Effector memory CD8-positive, alpha-beta T cell (primary cell): Measurements from ENCODE around the gene PTPN1.

Experiments
- ATAC-seq: fragments of 150-1000 bp; cut with Tn5 transposase; replicated peaks from 2 replicates; pipeline ENCODE4 v1.10.0; 2021; ENCODE audit warnings: mild to moderate bottlenecking, moderate library complexity
- DNase-seq, 3 experiments: peaks; one replicate each; pipeline ENCODE4 v3.0.0; 2021
- H3K27ac Mint-ChIP-seq, 2 donors: one replicate each; pipeline ENCODE4 v1.8.0; 2022; ENCODE audit warnings: mild to moderate bottlenecking in 2 of 2, mixed read lengths in 2 of 2, moderate library complexity in 2 of 2
- H3K27me3 Mint-ChIP-seq, 2 donors: one replicate each; pipeline ENCODE4 v1.8.0; 2022; ENCODE audit warnings: mixed read lengths in 2 of 2
- H3K36me3 Mint-ChIP-seq: one replicate; pipeline ENCODE4 v1.8.0; 2022; ENCODE audit warnings: mild to moderate bottlenecking, moderate library complexity, mixed read lengths; ENCODE audit not compliant: insufficient read depth
- H3K4me1 Mint-ChIP-seq, 2 donors: one replicate each; pipeline ENCODE4 v1.8.0; 2022; ENCODE audit warnings: low read depth in 2 of 2, mixed read lengths in 2 of 2
- H3K4me3 Mint-ChIP-seq, 2 donors: one replicate each; pipeline ENCODE4 v1.8.0; 2022; ENCODE audit warnings: mild to moderate bottlenecking in 2 of 2, mixed read lengths in 2 of 2, moderate library complexity in 2 of 2
- H3K9me3 Mint-ChIP-seq, 2 donors: one replicate each; pipeline ENCODE4 v1.8.0; 2022; ENCODE audit warnings: mixed read lengths in 2 of 2
- total RNA-seq, 9 experiments: gene quantifications; one replicate each; lab custom pipeline; 2026; lab: John Stamatoyannopoulos, UW

PTPN1 gene
- total RNA-seq, result 118 to 215 (median 163) reads per million in 9 experiments

DNA sequence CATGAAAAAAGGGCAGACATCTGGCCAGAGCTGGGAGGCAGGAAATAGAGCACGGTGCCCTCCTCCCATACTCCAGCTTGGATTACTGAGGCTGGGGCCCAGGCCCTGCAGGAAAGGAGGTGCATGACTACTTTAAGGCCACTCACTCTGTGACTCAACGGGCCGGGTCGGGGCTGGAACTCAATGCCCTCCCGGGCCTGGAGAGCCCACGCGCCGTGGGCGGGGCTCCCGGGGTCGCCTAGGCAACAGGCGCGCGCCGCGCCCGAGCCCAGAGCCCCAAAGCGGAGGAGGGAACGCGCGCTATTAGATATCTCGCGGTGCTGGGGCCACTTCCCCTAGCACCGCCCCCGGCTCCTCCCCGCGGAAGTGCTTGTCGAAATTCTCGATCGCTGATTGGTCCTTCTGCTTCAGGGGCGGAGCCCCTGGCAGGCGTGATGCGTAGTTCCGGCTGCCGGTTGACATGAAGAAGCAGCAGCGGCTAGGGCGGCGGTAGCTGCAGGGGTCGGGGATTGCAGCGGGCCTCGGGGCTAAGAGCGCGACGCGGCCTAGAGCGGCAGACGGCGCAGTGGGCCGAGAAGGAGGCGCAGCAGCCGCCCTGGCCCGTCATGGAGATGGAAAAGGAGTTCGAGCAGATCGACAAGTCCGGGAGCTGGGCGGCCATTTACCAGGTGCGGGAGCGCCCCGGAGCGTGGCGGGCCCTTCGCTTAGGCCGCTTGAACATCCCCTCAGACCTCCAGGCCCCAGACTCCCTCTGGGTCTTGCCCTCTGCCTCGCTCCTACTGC is at the start of gene PTPN1:
Gene PTPN1, plus strand, starts transcription at position 461 of the 783 bp plus-strand sequence. Its CDS starts 145 bp downstream, at position 606.
- peak; percentile 93 for ATAC-seq
- Mint-ChIP-seq H3K27ac (peak within 1 kb of the TSS; percentile 98 to 100), H3K4me3 (peak within 1 kb of the TSS; percentile 97 to 99), H3K36me3 (peaks cover 22% of the 10 kb centered on the region), H3K9me3 (no peaks in the 10 kb centered on the region), H3K4me1 (peaks cover 32 to 43% of the 10 kb centered on the region in 2 donors), H3K27me3 (no peaks in the 10 kb centered on the region)
- peak; percentile 99 for DNase-seq

DNA sequence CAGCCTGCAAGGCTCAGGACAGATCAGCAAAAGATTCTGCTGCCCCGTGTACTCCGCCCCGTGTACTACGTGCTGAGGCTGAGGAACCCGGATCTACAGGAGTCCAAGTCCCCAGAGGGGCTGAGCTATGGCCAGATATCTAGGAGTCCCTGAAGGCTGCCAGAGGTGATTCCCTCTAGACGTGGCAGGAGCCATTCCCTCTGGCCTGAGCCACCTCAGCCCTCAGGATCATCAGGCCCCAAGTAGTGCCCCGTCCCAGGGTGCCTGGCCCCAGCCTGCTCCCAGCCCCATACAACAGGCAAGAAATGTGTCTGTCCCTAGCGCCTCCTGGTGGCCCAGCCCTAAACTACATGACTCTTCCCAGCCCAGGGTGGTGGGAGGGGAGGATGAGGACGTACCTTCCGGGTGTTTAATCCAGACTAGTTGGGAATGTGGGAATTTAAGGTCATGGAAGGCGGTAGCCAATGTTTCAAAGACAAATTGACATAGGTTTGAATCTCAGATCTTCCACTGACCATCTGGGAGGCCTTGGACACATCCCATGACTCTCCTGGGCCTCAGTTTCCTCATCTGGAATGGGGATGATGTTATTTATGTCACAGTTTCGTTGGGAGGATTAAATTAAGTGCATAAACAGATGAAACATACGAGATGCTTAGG is 49.4 kb upstream of the PTPN1 start:
- H3K27ac Mint-ChIP-seq, result no peak overlapping the region
- no peaks in the 10 kb centered on the region for H3K36me3 Mint-ChIP-seq
- no peak overlapping the region for H3K4me3 Mint-ChIP-seq
- no peaks in the 10 kb centered on the region for H3K9me3 Mint-ChIP-seq
- peak; percentile 80 to 86 (median 80) for DNase-seq
- peaks cover 6 to 7% of the 10 kb centered on the region in 2 donors for H3K4me1 Mint-ChIP-seq
- peaks cover 9 to 29% of the 10 kb centered on the region in 2 donors for H3K27me3 Mint-ChIP-seq
- ATAC-seq, result peak; percentile 90

DNA sequence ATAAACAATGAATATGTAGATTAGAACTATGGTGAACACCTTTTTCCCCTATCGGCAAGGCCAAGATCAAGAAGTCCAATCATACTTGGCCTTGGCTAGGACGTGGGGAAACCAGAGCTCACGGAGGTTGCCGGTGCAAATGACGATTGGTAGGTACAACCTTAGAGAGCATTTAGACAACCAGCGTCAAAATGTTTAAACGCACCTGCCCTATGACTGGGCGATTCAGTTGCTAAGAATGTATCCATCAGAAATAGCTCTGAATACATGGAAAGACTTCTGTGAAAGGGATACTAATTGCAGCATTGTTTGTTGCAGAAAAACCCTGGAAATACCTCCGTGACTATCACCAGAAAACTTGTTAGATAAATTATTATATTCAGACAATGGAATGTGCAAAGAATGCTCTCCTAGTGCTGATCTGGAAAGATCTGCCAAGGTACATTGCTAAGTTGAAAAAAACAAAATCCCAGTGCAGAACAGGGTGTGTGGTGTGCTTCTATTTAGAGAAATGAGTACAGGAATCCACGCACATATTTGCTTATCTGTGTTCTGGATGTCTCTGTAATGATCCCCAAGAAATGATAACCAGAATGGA is 48.0 kb upstream of the PTPN1 start:
- Mint-ChIP-seq H3K27me3 (peaks cover 9 to 15% of the 10 kb centered on the region in 2 donors), H3K9me3 (no peaks in the 10 kb centered on the region), H3K4me1 (peaks cover 6 to 7% of the 10 kb centered on the region in 2 donors), H3K4me3 (no peak overlapping the region), H3K36me3 (no peaks in the 10 kb centered on the region), H3K27ac (no peak overlapping the region)
- ATAC-seq, result no peak
- DNase-seq, result no peak

DNA sequence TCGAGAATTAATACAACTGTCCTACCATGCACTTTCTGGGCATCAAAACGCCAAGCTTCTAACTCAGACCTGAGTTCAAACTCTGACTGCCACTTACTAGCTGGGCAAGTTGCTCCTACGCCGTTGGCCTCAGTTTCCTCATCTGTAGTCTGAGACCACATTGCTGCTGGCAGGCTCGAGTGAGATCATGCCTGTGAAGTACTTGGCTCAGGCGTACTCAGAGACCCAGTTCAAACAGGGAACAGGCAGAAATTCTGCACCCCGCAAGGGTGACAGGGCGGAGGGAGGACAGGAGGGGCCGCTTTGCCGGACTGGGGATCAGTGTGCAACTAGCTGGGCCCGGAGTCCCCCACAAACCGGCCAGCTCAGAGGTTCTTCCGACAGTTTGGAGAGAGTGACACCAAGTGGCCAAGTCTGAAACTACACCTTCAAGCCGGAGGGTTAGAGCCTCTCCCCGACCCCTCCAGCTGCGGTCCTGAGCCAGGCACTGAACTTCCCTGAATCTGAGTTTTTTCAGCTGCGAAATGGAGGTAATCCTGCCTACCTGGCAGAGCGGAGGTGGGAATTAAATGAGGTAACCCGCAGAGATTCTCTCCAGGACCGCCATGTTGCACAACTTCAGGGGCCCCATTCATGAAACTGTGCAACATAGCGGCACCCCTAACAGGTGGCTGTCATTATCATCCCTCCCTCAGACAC is 46.0 kb upstream of the PTPN1 start:
- H3K27me3 Mint-ChIP-seq, result peaks cover 4 to 15% of the 10 kb centered on the region in 2 donors

DNA sequence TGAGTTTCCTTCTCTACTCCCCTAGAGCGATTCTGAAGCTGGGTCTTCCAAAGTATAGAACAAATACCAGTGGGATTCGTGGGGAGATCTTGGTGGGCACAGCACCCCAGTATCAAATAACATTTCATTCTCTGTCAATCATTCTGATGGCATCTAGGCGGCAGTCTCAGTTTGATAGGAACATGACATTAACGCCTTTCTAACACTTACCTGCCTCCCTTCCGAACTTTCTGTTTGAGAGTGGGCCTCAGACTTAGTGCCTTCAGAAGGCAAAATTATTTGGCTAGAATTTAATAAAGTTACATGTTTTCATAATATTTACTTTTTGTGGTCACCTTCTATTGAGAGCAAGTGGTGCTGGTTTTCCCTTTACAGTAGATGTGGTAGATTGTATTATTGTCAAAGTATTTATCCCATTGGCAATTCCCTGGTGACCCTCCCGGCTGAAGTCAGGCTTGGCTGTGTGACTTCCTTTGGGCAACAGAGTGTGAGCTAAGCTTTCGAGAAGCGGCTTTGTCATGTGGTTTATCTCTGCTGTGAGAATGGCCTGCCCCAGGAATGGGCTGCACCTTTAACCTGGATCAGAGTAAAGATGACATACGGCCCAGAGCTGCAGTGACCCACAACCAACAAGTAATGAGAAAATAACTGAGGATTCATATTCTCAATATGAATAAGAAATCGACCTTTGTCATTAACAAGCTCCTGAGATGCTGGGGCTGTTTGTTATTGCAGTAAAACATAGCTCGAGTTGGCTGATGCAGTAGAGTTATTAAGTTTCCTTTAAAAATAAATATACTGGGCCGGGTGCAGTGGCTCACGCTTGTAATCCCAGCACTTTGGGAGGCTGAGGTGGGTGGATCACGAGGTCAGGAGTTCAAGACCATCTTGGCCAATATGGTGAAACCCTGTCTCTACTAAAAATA is 45.2 kb upstream of the PTPN1 start:
- no peaks in the 10 kb centered on the region for H3K9me3 Mint-ChIP-seq
- no peak for ATAC-seq
- DNase-seq, result no peak
- peaks cover 0 to 8% of the 10 kb centered on the region in 2 donors for H3K27me3 Mint-ChIP-seq
- H3K4me1 Mint-ChIP-seq, result peaks cover 6 to 7% of the 10 kb centered on the region in 2 donors
- H3K27ac Mint-ChIP-seq, result no peak overlapping the region
- H3K36me3 Mint-ChIP-seq, result no peaks in the 10 kb centered on the region
- no peak overlapping the region for H3K4me3 Mint-ChIP-seq

More for the DNA sequence above, 46.0 kb upstream of the PTPN1 start:
- Mint-ChIP-seq H3K4me3 (no peak overlapping the region), H3K27ac (no peak overlapping the region), H3K9me3 (no peaks in the 10 kb centered on the region), H3K4me1 (peaks cover 6 to 7% of the 10 kb centered on the region in 2 donors), H3K36me3 (no peaks in the 10 kb centered on the region)
- peak; percentile 80 for ATAC-seq
- DNase-seq, result peak; percentile 50 to 66 (median 61)

DNA sequence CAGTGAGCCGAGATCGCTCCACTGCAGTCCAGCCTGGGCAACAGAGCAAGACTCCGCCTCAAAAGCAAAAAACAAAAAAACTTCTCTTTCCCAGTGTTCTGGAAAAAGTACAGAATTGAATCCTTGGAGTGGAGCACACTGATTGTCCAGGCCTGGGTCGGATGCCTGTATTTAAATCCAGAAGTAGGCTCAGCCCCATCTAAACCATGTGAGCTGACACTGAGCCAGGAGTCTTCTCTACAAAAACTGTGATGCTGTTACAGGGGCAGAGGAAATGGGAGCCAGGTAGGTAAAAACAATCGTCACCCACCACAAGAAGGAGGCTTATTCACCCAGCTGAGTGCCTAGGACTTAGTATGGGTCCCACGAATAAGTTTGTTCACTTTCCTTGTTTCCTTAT is 43.0 kb upstream of the PTPN1 start:
- Mint-ChIP-seq H3K4me1 (peaks cover 8 to 10% of the 10 kb centered on the region in 2 donors), H3K36me3 (no peaks in the 10 kb centered on the region), H3K9me3 (no peaks in the 10 kb centered on the region), H3K27me3 (no peaks in the 10 kb centered on the region), H3K4me3 (no peak overlapping the region), H3K27ac (no peak overlapping the region)
- no peak for ATAC-seq
- no peak for DNase-seq

DNA sequence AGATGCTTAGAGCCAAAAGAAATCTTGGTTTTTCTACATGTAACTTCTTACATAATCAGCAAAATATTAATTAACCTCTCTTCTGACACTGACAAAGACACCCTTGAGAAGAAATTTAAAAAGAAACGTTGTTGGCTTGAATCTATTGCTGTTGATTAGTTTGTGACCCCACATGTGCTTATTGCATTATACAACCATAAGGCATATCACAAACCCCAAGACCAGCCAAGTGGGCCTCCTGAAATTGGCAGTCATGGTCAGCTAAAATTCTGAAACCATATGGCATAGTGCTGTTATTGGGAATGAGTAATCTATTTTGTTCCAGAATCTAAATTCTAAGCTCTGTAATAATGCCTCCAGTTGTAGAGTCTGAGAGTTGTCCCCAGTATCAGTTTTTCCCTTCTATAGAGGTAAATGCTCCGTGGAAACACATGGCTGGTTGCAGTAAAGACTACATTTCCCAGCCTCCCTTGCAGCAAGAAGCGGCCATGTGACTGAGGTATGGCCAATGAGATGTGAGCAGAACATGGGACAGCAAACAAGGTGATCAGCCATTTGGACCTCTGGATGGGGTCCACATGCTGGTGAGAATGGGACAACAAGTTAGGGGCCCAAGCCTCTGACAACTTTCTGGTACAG is 42.3 kb upstream of the PTPN1 start:
- no peak overlapping the region for H3K27ac Mint-ChIP-seq
- peaks cover under 1 to 1% of the 10 kb centered on the region in 2 donors for H3K27me3 Mint-ChIP-seq
- peak; percentile 51 for ATAC-seq
- H3K4me3 Mint-ChIP-seq, result no peak overlapping the region
- peaks cover 8 to 10% of the 10 kb centered on the region in 2 donors for H3K4me1 Mint-ChIP-seq
- H3K36me3 Mint-ChIP-seq, result no peaks in the 10 kb centered on the region
- DNase-seq, result peak in 1 of 3 experiments; percentile 14
- H3K9me3 Mint-ChIP-seq, result no peaks in the 10 kb centered on the region

DNA sequence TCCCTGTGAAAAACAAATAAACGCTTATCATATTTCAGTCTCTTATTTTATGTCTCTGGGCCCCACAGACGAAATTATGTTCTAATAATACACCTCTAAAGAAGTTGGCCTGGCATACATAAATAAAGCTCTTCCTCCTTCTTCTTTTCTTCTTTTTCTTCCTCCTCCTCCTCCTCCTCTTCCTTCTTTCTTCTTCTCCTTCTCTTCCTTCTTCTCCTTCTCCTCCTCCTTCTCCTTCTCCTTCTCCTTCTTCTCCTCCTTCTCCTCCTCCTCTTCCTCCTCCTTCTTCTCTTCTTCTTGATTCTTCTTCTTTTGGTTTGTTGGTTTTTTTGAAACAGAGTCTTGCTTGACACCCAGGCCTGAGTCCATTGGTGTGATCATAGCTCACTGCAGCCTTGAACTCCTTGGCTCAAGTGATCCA is 41.8 kb upstream of the PTPN1 start:
- H3K4me3 Mint-ChIP-seq, result no peak overlapping the region
- H3K27me3 Mint-ChIP-seq, result peaks cover 6 to 7% of the 10 kb centered on the region in 2 donors
- no peaks in the 10 kb centered on the region for H3K36me3 Mint-ChIP-seq
- ATAC-seq (no peak), DNase-seq (no peak)
- H3K4me1 Mint-ChIP-seq, result peaks cover 8 to 10% of the 10 kb centered on the region in 2 donors
- no peaks in the 10 kb centered on the region for H3K9me3 Mint-ChIP-seq
- no peak overlapping the region for H3K27ac Mint-ChIP-seq

DNA sequence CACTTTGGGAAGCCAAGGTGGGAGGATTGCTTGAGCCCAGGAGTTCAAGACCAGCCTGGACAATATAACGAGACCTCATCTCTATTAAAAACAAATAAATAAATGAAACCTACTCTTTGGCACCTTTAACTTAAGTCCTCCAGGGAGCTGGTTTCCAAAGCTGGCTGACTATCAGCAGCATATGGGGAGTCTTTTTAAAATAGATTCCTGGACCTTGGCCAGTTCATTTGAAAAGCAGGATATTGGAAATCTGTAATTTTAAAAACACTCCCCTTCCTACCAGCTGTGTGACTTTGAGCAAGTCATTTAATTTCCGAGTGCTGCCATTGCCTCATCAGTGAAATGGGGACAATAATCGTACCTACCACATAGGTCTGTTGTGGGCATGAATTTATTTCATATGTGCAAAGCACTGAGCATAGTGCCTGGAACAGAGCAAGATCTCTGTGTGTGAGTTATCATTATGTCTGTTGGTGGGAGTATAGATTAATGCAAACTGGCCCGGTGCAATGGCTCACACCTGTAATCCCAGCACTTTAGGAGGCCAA is 40.9 kb upstream of the PTPN1 start:
- Mint-ChIP-seq H3K4me1 (peaks cover 6% of the 10 kb centered on the region in 2 donors), H3K36me3 (no peaks in the 10 kb centered on the region), H3K27ac (no peak overlapping the region), H3K27me3 (peaks cover 8 to 9% of the 10 kb centered on the region in 2 donors), H3K9me3 (no peaks in the 10 kb centered on the region), H3K4me3 (no peak overlapping the region)
- DNase-seq, result no peak
- no peak for ATAC-seq

DNA sequence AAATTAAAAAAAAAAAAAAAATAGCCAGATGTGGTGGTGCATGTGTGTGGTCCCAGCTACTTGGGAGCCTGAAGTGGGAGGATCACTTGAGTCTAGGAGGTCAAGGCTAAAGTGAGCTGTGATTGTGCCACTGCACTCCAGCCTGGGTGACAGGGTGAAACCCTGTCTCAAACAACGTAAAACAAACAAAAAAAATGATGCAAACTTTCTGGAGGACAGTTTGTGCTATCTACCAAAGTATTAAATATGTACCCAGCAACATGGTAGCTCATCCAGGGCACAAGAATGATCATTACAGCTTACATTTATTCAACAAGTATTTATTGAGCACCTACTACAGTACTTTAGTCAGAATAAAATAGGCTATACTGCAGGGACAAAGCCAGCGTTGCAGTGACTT is 40.4 kb upstream of the PTPN1 start:
- peaks cover 4% of the 10 kb centered on the region in 2 donors for H3K4me1 Mint-ChIP-seq
- no peaks in the 10 kb centered on the region for H3K9me3 Mint-ChIP-seq
- no peak for DNase-seq
- H3K27me3 Mint-ChIP-seq, result peaks cover 8 to 9% of the 10 kb centered on the region in 2 donors
- no peak for ATAC-seq
- H3K4me3 Mint-ChIP-seq, result no peak overlapping the region
- no peaks in the 10 kb centered on the region for H3K36me3 Mint-ChIP-seq
- no peak overlapping the region for H3K27ac Mint-ChIP-seq

DNA sequence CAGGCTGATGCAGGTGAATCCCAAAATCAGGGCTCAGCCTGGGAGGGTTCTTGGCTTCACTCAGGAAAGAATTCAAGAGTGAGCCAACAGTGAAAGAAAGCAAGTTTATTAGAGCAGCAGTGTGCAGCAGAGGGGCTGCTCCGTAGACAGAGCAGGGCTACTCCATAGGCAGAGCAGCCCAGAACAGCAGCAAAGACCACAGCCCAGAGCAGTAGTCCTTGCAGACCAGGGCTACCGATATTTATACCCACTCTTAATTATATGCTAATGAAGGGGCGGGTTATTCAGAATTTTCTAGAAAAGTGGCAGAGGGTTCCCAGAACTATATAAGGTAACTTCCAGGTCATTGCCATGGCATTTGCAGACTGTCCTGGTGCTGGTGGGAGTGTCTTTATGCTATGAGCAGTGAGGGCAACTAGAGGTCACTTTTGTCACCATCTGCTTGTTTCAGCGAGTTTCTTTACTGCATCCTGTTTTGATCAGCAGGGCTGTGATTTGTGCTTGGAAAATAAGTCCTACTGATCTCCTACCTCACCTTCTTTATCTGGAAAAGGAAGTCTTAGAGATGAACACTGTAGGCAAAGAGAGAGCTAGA is 39.8 kb upstream of the PTPN1 start:
- H3K27ac Mint-ChIP-seq, result no peak overlapping the region
- H3K36me3 Mint-ChIP-seq, result no peaks in the 10 kb centered on the region
- DNase-seq (no peak), ATAC-seq (no peak)
- peaks cover 4% of the 10 kb centered on the region in 2 donors for H3K4me1 Mint-ChIP-seq
- peaks cover 8 to 9% of the 10 kb centered on the region in 2 donors for H3K27me3 Mint-ChIP-seq
- no peak overlapping the region for H3K4me3 Mint-ChIP-seq
- no peaks in the 10 kb centered on the region for H3K9me3 Mint-ChIP-seq
